CD4-positive, alpha-beta T cell treated with Interleukin-21 for 1 hour (primary cell): ENCODE data around the gene PIK3C2A.
"Not testable (repeated sequence)": the region's sequence is repeated elsewhere in the genome, so short reads cannot be mapped to it uniquely, and the experiment has no call there.

Experiments
- DNase-seq: peaks from one replicate; pipeline ENCODE4 v3.0.0-alpha.2; 2020

The PIK3C2A gene, protein sequence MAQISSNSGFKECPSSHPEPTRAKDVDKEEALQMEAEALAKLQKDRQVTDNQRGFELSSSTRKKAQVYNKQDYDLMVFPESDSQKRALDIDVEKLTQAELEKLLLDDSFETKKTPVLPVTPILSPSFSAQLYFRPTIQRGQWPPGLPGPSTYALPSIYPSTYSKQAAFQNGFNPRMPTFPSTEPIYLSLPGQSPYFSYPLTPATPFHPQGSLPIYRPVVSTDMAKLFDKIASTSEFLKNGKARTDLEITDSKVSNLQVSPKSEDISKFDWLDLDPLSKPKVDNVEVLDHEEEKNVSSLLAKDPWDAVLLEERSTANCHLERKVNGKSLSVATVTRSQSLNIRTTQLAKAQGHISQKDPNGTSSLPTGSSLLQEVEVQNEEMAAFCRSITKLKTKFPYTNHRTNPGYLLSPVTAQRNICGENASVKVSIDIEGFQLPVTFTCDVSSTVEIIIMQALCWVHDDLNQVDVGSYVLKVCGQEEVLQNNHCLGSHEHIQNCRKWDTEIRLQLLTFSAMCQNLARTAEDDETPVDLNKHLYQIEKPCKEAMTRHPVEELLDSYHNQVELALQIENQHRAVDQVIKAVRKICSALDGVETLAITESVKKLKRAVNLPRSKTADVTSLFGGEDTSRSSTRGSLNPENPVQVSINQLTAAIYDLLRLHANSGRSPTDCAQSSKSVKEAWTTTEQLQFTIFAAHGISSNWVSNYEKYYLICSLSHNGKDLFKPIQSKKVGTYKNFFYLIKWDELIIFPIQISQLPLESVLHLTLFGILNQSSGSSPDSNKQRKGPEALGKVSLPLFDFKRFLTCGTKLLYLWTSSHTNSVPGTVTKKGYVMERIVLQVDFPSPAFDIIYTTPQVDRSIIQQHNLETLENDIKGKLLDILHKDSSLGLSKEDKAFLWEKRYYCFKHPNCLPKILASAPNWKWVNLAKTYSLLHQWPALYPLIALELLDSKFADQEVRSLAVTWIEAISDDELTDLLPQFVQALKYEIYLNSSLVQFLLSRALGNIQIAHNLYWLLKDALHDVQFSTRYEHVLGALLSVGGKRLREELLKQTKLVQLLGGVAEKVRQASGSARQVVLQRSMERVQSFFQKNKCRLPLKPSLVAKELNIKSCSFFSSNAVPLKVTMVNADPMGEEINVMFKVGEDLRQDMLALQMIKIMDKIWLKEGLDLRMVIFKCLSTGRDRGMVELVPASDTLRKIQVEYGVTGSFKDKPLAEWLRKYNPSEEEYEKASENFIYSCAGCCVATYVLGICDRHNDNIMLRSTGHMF (N-terminal part only)

DNA sequence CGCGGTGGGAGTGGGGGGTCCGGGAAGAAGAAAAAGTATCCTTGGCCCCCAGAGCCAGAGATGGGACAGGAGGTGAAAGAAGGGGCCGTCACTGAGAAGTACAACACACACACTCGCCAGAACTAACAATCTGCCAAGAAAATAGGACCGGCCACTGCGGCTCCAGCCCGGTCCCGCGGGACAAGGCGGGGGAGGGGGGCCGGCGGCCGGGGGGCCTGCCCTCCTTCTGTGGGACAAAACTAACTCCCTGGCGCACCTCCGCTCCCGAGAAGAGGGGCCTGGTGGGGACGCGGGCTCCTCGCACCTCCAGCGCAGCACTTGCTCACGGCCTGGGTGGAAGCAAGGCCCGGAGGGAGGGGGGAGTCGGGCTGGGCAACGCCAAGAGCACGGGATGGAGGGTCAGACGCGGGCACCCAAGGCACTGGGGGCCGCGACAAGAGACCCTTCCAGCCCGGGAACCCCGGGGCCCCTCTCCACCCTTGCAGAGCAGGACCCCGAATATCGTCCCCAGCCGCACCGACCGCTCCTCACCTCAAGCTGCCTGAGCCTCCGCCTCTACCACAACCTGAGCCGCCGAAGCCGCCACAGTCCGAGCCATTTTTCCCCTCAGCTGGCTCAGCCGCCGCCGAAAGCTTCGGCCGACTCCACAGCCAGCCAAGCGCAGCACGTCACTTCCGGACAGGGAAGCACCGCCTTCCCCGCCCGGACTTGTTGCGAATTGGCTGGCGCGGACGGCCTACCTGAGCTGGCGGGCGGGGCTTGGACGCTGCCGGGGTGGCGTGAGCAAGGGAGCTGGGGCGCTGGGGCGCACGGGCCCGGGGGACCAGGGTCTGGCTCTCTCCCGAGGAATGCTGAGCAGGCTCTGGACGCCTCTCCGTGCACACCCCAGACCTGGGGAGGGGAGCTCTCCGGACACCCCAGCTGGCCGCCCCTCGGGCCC, at the start of gene PIK3C2A:
PIK3C2A (minus strand) TSS at position 670 of the 940 bp plus-strand sequence. CDS start 38,245 bp downstream, outside the sequence.
- DNase-seq: peak; percentile 93

DNA sequence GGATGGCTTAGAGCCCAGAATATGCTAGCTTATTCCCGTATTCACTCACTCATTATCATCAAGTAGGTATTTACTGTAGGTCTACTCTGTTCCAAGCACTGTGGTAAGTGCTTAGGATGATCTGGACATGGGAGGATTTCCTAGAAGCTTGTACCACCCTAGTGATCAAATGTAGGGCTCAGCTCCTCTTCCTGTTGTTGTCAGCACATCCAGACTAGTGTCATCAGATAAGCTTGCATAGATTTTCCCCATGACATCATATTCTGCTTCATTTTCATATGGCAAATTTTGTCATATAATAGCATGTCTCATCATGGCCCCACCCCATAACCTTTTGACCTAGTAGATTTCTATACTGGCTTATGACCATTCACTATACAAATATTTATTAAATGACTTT, 49.4 kb upstream of the PIK3C2A start:
- no peak for DNase-seq

DNA sequence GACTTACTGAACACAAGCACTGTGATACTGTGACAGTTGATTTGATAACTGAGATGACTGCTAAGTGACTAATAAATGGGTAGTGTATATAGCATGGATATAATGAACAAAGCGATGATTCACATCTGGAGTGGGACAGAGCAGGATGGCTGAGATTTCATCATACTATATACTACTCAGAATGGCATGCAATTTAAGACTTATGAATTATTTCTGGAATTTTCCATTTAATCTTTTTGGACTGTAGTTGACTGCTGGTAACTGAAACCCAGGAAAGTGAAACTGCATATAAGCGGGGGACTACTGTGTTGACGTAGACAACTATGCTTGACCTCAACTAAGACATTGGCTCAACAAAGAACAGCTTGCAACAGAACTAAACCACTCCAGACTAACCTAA, 48.7 kb upstream of the PIK3C2A start:
- no peak for DNase-seq

DNA sequence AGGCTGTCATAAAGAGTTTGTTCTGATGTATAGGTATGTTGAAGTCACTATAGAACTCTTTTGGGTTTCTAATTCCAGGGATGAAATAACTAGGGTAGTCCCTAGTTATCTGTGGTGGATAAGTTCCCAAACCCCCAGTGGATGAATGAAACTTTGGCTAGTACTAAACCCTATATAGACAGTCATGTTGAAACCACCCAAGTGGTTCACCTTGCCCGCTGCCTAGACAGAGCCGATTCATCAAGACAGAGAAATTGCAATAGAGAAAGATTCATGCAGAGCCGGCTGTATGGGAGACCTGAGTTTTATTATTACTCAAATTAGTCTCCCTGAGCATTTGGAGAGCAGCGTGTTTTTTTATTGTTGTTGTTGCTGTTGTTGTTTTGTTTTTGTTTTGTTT, 44.9 kb upstream of the PIK3C2A start:
- no peak for DNase-seq

DNA sequence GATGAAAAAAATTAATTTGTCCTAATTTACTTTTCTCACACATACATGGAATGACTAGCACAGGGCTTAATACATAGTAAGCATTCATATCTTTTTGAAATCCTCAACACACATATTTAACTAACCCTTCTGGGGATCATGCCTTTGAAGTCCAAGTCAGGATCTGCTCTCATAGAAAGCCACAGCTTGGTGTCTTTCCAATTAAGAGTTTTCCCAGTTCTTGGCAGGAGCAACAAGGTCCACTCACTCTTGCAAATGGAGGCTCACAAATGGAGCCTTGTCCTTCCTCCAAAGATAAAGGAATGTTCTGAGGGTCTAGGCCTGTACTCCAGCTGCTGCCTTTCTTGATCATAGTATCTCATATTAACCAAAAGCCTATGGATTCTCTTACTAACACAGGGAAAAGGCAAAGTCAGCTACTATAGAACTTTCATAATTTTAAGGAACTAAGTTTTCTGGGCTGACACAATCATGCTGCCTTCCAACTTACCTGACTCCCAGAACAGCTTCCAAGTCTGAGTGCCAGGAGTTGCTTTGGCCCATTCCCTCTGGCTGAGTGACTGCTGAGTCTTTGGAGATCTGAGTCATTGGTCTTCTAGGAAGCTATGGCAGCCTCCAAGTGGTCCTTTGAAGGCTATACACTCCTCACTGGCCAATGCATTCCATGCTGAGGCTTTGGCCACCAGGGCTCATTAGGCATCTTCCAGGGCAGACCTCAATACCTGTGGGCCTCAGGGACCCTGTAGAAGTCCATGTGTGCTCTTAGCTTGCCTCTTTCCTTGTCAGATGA, 43.0 kb upstream of the PIK3C2A start:
- no peak for DNase-seq

DNA sequence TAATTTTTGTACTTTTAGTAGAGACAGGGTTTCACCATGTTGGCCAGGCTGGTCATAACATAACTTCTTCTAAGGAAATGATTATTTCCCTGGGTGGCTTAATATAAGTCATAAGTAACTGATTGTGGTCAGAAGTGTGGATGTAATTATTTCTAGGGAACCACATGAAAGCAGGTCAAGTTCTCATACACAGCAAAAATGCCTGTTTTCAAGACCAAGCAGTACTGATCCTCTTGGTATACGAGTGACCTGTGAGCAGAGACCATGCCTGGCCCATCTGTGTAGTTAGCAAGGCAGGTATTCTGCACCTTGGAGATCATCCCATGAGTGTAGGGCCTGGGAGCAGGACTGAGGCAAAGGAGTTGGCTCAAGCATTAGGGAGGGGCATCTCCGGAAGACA, 36.3 kb upstream of the PIK3C2A start:
- no peak for DNase-seq

DNA sequence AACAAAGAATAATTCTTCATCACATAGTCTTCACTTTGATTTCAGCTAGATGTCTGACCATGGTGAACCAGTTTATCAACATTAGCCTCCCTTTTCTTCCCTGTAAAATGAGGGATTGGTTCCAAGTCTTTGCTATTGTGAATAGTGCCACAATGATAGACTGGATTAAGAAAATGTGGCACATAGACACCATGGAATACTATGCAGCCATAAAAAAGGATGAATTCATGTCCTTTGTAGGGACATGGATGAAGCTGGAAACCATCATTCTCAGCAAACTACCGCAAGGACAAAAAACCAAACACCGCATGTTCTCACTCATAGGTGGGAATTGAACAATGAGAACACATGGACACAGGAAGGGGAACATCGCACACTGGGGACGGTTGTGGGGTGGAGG, 35.2 kb upstream of the PIK3C2A start:
- DNase-seq: not testable (repeated sequence)

DNA sequence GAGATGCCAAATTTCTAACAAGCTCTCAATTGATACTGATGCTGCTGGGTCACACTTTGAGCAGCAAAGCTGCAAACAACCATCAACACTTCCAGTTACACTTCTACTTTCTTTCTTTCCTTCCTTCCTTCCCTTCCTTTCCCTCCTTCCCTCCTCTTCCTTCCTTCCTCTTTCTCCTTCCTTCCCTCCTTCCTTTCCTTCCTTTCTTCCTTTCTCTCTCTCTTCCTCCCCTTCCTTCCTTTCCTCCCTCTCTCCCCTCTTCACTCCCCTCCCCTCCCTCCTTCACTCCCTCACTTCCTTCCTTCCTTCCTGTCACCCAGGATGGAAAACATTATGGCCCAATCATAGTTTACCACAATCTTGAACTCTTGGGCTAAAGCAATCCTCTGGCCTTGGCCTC, 33.0 kb upstream of the PIK3C2A start:
- no peak for DNase-seq

DNA sequence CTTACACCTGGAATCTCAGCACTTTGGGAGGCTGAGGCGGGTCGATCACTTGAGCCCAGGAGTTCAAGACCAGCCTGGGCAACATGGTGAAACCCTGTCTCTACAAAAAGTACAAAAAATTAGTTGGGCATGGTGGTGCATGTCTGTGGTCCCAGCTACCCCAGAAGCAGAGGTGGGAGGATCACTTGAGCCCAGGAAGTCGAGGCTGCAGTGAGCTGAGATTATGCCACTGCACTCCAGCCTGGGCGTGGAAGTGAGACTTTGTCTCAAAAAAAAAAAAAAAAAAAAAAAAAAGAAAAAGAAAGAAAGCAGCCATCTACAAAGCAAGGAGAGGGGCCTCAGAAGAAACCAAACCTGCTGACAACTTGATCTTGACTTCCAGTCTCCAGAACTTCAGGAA, 32.1 kb upstream of the PIK3C2A start:
- not testable (repeated sequence) for DNase-seq

DNA sequence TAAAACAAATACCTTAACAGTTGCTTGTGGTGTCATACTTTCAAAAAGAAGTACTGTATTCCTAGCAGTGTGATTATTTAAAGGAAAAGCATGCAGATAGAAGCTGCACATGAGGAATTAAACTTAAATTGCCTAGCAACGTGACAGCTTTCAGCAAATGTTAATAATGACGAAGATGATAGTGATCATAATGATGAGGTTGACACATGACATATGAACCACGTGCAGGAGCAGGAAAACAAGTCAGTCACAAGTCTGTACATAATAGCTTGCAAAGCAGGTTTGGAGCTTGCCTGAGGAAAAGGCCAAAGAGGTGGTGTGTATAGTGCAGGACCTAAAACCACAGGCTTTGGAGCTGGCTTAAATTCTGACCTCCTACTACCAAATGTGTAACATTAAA, 30.6 kb upstream of the PIK3C2A start:
- DNase-seq: no peak

DNA sequence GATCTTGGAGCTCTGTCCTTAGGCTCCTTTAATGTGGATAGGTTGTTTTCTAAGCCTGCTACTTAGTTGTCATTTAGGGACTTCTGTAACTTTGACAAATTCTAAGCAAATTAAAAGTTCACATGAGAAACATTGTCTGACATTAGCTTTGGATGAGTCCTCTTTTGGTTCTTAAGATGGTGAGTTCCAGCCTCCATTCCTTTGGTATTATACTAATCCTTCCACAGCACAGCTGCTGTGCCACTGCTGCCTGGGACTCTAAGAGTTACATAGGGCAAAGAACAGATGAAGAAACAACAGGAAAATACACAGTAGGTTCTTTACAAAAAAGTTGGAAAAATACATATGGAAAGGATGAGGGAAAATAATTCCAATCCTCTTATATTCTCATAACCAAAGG, 25.3 kb upstream of the PIK3C2A start:
- DNase-seq: no peak

DNA sequence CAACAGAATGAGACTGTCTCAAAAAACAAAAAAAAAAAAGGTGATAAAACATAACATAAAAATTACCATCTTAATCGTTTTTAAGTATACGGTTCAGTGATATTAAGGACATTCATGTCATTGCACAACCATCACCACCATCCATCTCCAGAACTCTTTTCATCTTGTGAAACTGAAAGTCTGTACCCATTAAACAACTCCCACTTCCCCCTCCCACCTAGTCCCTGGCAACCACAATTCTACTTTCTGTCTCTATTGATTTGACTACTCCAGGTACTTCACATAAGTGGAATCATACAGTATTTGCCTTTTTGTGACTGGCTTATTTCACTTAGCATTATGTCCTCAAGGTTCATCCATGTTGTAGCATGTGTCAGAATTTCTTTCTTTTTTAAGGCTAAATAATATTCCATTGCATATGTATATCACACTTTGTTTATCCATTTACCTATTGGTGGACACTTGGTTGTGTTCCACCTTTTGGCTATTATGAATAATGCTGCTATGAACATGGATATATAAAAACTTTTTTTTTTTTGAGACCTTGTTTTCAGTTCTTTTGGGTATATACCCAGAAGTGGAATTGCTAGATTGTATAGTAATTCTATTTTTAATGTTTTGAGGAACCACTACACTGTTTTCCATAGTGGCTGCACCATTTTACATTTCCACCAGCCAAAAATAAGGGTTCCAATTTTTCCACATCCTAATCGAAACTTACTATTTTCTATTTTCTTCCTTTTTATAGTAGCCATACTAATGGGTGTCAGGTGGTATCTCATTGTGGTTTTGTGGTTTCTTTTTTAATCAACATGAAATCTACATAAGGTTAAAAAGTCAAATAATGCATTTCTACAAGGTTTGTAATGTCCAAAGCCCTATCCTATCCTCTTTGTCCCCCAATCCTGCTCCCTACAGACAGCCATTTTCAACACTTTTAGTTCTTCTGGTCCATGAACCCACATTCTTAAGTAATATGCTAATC, 23.4 kb upstream of the PIK3C2A start:
- DNase-seq: peak; percentile 37

DNA sequence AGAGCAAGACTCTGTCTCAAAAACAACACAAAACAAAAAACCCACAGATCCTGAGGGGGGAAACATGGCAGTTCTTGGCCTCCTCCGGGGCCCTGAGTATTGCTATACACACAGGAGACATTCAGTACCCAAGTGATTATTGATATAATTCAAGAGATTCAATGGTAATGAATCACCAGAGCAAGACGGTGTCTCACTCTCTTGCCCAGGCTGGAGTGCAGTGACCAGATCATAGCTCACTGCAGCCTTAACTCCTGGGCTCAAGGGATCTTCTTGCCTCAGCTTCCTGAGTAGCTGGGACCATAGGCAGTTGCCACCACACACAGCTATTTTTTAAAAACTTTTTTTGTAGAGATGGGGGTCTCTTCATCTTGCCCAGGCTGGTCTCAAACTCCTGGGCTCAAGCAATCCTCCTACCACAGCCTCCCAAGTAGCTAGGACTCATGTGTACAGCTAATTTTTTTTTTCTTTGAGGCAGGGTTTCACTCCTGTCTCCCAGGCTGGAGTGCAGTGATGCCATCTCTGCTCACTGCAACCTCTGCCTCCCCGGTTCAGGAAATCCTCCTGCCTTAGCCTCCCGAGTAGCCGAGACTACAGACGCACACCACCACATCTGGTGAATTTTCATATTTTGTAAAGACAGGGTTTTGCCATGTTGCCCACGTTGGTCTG, 21.8 kb upstream of the PIK3C2A start:
- DNase-seq: no peak

DNA sequence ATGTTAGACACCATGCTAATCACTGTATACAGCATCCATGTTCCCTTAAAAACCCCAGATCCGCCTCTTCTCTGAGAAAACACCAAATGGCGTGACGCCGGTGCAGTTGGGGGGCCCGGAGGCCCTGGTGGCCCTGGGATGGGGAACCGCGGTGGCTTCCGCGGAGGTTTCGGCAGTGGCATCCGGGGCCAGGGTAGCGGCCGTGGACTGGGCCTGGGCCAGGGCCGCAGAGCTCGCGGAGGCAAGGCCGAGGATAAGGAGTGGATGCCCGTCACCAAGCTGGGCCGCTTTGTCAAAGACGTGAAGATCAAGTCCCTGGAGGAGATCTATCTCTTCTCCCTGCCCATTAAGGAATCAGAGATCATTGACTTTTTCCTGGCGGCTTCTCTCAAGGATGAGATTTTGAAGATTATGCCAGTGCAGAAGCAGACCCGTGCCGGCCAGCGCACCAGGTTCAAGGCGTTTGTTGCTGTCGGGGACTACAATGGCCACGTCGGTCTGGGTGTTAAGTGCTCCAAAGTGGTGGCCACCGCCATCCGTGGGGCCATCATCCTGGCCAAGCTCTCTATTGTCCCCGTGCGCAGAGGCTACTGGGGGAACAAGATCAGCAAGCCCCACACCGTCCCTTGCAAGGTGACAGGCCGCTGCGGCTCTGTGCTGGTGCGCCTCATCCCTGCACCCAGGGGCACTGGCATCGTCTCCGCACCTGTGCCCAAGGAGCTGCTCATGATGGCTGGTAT, 20.6 kb upstream of the PIK3C2A start:
- not testable (repeated sequence) for DNase-seq

DNA sequence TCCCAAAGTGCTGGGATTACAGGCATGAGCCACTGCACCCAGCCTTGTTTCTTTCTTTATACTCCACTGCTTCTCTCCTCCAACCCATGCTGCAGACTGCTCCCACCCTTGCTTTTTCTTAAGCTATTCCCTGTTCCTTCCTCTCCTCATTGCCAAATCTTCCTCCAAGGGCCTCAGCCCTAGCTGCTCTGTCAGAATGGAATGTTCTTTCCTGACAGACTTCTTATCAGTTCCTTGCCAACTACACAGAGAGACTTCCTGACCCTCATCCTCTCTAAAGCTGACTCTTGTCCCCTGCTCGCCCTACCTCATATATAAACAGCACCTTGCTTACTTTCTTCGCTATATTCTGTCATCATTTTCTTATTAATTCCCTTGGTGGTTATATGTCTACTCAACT, 16.9 kb upstream of the PIK3C2A start:
- DNase-seq: no peak

DNA sequence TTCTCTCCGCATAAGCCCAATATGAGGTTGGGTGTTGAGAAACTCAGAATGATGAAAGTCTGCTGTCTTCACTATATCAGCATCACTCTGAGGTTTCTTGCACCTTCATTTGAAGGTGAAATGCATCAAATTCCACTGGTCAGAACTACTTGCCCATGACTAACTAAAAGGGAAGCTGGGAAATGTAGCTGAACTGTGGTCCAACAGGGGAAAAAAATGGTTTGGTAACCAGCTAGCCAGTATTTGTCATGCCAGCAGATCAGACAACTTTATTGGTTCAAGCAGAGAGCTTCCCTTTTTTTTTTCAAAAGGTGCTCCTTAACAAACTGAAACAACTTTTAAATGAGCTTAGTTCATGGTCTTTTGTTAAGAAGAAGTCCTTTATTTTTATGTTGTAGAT, 14.2 kb upstream of the PIK3C2A start:
- no peak for DNase-seq

DNA sequence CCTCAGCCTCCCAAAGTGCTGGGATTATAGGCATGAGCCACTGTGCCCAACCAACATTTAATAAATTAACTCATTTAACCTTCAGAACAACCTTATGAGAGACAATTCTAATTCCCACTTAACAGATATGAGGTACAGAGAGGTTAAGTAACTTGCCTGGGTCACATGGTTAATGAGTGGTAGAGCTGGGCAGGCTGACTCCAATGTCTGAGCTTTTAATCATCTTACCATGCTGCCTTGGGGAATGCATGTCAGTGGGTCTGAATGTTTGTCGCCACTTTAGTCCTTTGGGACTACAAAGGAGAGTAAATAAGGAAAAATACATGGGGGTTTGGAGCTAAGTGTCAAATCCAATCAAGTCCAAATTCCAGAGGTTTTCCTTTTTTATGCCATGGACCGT, 11.2 kb upstream of the PIK3C2A start:
- no peak for DNase-seq

DNA sequence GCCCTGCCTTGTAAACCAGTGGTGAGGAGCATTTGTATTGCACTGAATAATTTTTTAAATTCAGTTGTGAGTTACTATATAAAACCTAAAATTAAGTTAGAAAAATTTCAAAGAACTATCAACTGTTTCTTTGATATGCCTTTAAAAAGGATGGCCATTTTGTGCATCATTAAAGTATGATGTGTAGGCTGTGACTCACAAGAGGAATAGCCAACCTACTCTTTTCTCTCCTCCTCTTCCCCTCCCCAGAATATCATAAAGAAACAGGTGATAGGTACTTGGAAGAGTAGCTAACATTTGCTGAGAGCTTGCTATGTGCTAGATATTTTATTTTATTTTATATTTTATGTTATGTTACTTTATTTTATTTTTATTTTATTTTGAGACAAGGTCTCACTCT, 10.6 kb upstream of the PIK3C2A start:
- DNase-seq: no peak

DNA sequence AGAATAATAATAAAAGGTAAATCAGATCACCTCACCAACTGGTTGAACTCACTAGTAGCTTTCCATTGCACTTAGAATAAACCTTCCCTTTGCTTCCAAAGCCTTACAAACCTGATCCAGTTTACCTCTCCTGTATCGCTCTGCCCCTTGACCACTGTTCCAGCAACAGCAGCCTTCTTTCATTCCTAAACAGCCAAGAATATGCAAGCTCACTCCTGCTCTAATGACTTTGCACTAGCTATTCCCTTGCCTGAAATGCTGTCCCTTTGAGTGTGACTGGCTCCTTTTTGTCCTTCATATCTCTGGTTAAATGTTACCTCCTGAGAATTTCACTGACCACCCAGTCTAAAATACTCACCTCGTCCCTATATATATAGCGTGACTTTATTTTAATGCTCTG, 9.6 kb upstream of the PIK3C2A start:
- no peak for DNase-seq
